KMS-11 (cell line): ENCODE results near the gene PPARGC1A.

ENCODE experiments used
- H2AFZ ChIP-seq: fragments of 200-600 bp; sonication (generic); 2 replicates; pipeline ENCODE4 v1.6.1; 2016; ENCODE audit warnings: antibody characterized with exemption, mixed run types, low read depth
- H3K27ac ChIP-seq: fragments of 200-600 bp; sonication (generic); 2 replicates; pipeline ENCODE4 v1.6.1; 2016; ENCODE audit warnings: mild to moderate bottlenecking, mixed run types
- H3K27me3 ChIP-seq: fragments of 200-600 bp; sonication (generic); 2 replicates; pipeline ENCODE4 v1.6.1; 2017; ENCODE audit warnings: mild to moderate bottlenecking, low read depth, mixed run types, moderate library complexity; ENCODE audit not compliant: insufficient read depth
- H3K36me3 ChIP-seq: fragments of 200-600 bp; sonication (generic); 2 replicates; pipeline ENCODE4 v1.6.1; 2017; ENCODE audit warnings: mild to moderate bottlenecking, mixed run types; ENCODE audit not compliant: insufficient read depth
- H3K4me1 ChIP-seq: fragments of 200-600 bp; sonication (generic); 2 replicates; pipeline ENCODE4 v1.6.1; 2016; ENCODE audit warnings: mild to moderate bottlenecking, low read depth, mixed run types; ENCODE audit not compliant: poor library complexity, severe bottlenecking
- H3K4me2 ChIP-seq: fragments of 200-600 bp; sonication (generic); 2 replicates; pipeline ENCODE4 v1.7.0; 2016; ENCODE audit warnings: mild to moderate bottlenecking, mixed run types
- H3K4me3 ChIP-seq: fragments of 200-600 bp; sonication (generic); IDR thresholded peaks from 2 replicates; pipeline ENCODE4 v1.6.1; 2017; ENCODE audit warnings: low read depth, low read length, mixed read lengths; ENCODE audit not compliant: insufficient read depth
- H3K79me2 ChIP-seq: fragments of 200-600 bp; sonication (generic); 2 replicates; pipeline ENCODE4 v1.6.1; 2016; ENCODE audit warnings: low read depth, mixed run types; ENCODE audit not compliant: insufficient read depth
- H3K9ac ChIP-seq: fragments of 200-600 bp; sonication (generic); 2 replicates; pipeline ENCODE4 v1.6.1; 2016; ENCODE audit warnings: mild to moderate bottlenecking, mixed run types
- H4K20me1 ChIP-seq: fragments of 200-600 bp; sonication (generic); 2 replicates; pipeline ENCODE4 v1.6.1; 2016; ENCODE audit warnings: mild to moderate bottlenecking, mixed run types; ENCODE audit not compliant: insufficient read depth
- CTCF ChIP-seq: fragments of 200-600 bp; sonication (generic); conservative IDR thresholded peaks from 2 replicates; pipeline ENCODE4 v1.6.1; 2017; ENCODE audit warnings: low read depth, mild to moderate bottlenecking, antibody characterized with exemption, low read length, moderate library complexity, mixed read lengths

The PPARGC1A gene

GRCh38 chr4:23930750-23931488 lies 41.1 kb upstream of the PPARGC1A start:
- Histone ChIP-seq H3K4me2 (no peak overlapping the region), H3K36me3 (no peaks in the 10 kb centered on the region), H3K9ac (no peak overlapping the region), H2AFZ (no peak overlapping the region), H3K4me3 (no peak overlapping the region), H3K27ac (no peak overlapping the region), H4K20me1 (no peaks in the 10 kb centered on the region), H3K79me2 (no peaks in the 10 kb centered on the region), H3K4me1 (no peaks in the 10 kb centered on the region), H3K27me3 (no peaks in the 10 kb centered on the region)
- no peak for TF ChIP-seq CTCF

GRCh38 chr4:23929248-23929647 lies 39.4 kb upstream of the PPARGC1A start:
- H3K36me3 ChIP-seq = no peaks in the 10 kb centered on the region
- no peak overlapping the region for H3K27ac ChIP-seq
- no peak overlapping the region for H3K9ac ChIP-seq
- no peaks in the 10 kb centered on the region for H4K20me1 ChIP-seq
- no peaks in the 10 kb centered on the region for H3K79me2 ChIP-seq
- TF ChIP-seq CTCF = no peak
- no peak overlapping the region for H3K4me3 ChIP-seq
- no peaks in the 10 kb centered on the region for H3K27me3 ChIP-seq
- no peak overlapping the region for H3K4me2 ChIP-seq
- H2AFZ ChIP-seq = no peak overlapping the region
- H3K4me1 ChIP-seq = no peaks in the 10 kb centered on the region

GRCh38 chr4:23924556-23924955 lies 34.7 kb upstream of the PPARGC1A start:
- TF ChIP-seq CTCF = no peak
- H3K4me3 ChIP-seq = no peak overlapping the region
- H3K27ac ChIP-seq = no peak overlapping the region
- H3K36me3 ChIP-seq = no peaks in the 10 kb centered on the region
- no peak overlapping the region for H3K9ac ChIP-seq
- H3K27me3 ChIP-seq = no peaks in the 10 kb centered on the region
- no peaks in the 10 kb centered on the region for H3K4me1 ChIP-seq
- no peak overlapping the region for H2AFZ ChIP-seq
- no peak overlapping the region for H3K4me2 ChIP-seq
- no peaks in the 10 kb centered on the region for H3K79me2 ChIP-seq
- no peaks in the 10 kb centered on the region for H4K20me1 ChIP-seq

- Histone ChIP-seq H3K4me2 (no peak overlapping the region), H3K4me3 (no peak overlapping the region), H3K36me3 (no peaks in the 10 kb centered on the region), H3K9ac (no peak overlapping the region), H3K27ac (no peak overlapping the region), H2AFZ (no peak overlapping the region), H3K27me3 (no peaks in the 10 kb centered on the region), H3K4me1 (no peaks in the 10 kb centered on the region), H4K20me1 (no peaks in the 10 kb centered on the region), H3K79me2 (no peaks in the 10 kb centered on the region)
- no peak for TF ChIP-seq CTCF
Observed at GRCh38 chr4:23923840-23924239, 34.0 kb upstream of the PPARGC1A start.
